Fibroblast of skin of left biceps (primary cell): ENCODE results near the gene NCOA7.
"Not testable (repeated sequence)": the region's sequence is repeated elsewhere in the genome, so short reads cannot be mapped to it uniquely, and the experiment has no call there.

ENCODE experiments used
- DNase-seq, 2 experiments: peaks; one replicate each; pipeline ENCODE4 v3.0.0-alpha.2; 2013; ENCODE audit warnings: low read depth in 2 of 2

Gene NCOA7

DNA sequence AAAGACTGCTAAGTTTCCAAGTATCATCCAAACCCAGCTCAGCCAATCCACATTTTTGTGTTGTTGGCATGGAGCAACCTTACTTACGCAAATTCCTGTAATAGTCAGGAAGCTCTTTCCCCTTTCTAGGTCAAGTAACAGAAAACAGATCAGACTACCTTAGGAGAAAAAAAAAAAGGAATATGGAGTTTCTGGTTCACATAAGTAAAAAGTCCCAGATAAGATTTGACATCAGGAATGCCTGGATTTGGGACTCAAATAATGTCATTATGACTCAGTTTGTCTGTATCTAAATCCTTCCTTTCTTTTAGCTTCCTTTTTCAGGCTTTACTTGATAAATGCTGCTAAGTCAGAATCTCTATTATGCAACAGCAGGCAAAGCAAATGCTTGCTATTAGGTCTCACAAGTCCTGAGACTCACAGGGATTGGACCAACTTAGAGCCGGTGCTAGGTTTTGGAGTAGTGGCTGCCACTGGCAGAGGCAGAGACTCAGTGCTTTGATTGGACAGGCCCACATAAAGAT is 44.5 kb downstream of the NCOA7 start:
- DNase-seq = peak in 1 of 2 experiments; percentile 11

DNA sequence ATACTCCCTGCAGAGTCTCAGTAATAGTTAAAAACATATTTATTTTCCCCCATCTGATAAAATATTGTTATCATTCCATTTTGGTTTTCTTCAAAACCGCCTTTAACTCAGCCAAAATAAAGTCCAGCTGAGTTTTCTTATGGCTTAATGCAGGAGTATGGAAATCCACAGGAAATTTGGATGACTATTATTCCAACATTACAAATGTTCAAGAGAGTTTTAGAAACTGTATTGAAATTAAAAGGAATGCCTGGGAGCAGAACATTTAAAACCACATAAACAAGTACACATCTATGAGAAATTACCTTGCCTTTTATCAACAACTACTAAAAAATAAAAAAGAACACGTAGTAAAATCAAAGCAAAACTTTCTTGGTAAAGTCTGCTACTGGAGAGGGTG is 45.7 kb downstream of the NCOA7 start:
- no peak for DNase-seq

DNA sequence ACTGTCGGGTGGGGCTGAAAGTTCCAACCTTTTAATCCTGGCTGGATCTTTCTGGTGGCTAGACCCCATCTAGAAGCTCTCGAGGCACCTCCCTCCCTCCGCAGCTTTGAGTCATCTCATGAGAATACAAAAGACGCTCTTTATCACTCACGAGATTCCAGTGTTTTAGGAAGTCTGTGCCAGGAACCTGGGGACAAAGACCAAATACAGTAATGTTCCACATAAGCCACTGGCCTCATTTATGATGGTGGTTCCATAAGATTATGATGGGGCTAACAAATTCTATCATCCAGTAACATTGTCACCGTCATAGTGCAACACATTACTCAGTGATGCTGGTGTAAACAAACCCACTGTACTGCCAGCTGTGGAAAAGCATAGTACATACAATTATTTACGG is 48.7 kb downstream of the NCOA7 start:
- no peak for DNase-seq

DNA sequence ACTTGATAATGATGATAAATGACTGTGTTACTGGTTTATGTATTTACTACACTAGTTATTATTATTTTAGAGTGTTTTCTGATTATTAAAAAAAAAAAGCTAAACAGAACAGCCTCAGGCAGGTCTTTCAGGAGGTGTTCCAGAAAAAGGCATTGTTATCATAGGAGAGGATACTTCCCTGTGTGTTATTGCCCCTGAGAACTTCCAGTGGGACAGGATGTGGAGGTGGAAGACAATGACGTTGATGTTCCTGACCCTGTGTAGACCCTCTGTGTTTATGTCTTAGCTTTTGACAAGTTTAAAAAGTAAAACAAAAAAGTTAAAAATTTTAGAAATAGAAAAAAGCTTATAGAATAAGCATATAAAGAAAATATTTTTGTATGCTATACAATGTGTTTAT is 49.1 kb downstream of the NCOA7 start:
- no peak for DNase-seq

DNA sequence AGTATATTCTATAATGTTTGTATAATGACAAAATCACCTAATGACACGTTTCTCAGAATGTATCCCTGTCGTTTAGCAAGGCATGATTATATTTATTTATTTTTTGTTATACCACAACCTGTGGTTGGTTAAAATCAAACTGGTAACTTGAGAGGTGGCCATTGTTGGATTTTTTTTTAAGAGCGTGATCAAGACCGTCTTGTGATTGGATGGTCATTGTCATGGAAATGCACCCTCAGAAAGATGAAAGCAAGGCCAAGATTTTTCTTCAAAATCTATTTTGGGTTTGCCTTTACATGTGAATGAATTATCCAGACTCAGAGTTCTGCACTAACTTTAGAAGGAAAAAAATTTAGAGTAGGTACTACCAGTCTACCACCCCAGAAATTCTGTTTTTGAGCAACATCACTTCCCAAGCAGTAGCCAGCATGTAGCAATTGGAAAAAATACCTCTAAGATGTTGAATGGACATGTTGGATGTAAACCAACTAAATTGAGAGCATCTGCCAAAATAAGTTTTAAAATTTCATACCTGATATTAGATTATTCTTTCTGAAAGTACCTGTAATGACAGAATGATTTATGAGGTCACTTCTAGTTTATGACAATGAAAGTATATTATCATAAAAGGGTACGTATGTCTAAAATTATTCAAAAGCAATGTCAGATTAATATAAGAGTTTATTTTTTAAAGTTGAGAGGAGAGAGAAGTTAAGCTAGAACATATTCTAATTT is 50.8 kb downstream of the NCOA7 start:
- DNase-seq = no peak

DNA sequence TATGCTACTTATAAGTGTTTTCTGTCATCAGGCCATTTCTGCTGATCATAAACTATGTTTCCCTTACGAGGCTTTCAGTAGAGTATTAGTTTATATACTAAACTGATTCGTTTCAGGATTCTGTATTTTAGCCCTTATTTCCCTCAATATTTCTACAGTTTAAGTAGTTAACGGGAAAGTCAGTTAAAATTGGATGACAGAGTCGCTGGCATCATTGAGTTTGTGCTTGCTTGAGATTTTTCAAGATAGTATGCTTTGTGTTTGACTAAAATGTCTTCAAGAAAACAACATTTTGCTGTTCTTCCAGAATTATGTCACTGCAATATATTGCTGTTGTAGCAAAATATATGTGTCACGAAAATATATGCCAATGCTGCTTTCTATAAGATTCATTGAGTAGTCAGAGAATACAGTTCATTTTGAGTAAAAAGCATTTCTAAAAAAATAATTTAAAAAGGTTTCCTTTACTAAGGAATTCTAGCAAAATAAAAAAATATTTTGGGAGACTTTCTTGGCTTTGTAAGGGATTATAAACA is 51.4 kb downstream of the NCOA7 start:
- DNase-seq = no peak

DNA sequence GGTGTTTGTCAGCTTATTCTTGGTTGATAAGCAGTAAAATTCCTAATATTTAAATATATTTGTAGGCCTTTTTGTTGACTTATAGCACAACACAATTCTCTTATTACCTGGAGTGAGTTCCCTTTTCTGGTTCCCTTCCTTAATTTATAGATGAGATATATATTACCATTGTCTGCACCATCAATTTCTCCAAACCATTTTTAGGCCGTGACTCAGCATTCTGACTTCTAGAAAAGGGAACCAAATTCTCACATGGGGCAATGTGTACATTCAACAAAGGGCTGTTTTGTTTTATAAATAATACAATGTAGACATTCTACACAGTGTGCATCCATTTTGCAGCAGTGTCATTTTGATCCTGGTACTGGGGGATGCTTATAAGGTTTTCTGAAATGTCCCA is 52.8 kb downstream of the NCOA7 start:
- no peak for DNase-seq

DNA sequence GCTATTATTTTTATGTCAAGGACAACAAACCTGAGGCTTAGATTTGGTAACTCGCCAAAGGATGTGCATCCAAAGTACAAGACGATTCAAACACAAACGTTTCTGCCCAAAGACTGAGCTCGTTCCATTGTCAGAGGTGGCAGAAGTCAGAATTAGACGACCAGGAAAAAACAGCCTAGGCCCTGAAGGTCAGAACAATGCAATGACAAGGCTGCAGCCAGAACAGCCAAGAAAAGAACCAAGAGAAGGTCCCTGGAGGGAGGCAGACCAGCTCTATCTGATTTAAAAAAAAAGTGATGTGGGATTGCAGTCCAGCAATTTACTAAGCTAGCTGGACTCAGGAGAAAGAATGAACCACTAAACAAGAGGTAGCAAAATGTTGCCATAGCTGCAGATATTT is 54.2 kb downstream of the NCOA7 start:
- DNase-seq = no peak

DNA sequence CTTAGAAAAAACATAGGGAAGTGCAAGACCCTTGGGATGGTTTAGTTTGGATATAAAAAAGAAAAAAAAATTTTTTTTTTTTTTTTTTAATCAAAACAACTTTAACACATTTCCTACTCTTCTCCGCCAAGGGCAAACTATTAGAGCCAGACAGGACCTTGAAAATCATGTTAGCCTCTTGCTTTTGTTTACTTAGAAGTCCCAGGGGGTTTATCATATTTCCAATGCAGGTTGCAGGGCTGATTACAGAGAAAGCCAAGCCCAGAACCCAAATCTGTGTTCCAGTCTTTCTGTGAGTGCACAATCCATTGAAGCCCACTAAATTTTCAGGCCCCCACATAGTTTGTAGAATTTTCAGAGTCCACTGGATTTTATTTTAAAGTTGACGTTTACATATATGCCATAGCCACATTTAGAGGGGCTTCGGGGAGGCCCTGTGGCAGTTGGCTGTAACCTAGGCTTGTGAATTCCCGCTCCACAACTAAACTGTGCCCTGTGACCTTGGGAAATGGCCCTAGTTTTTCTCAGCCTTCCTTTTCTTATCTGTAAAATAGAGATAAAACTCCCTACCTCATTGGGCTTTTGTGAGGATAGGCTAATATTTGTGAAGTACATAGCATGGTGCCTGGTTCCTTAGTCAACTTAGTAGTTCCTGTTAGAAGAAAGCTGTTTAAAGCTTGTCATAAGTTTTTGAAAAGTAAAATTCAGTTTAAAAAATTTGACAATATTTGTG is 55.7 kb downstream of the NCOA7 start:
- DNase-seq = no peak

DNA sequence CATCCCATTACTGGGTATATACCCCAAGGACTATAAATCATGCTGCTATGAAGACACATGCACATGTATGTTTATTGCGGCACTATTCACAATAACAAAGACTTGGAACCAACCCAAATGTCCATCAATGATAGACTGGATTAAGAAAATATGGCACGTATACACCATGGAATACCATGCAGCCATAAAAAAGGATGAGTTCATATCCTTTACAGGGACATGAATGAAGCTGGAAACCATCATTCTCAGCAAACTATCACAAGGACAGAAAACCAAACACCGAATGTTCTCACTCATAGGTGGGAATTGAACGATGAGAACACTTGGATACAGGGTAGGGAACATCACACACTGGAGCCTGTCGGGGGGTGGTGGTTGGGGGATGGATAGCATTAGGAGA is 57.5 kb downstream of the NCOA7 start:
- not testable (repeated sequence) for DNase-seq

DNA sequence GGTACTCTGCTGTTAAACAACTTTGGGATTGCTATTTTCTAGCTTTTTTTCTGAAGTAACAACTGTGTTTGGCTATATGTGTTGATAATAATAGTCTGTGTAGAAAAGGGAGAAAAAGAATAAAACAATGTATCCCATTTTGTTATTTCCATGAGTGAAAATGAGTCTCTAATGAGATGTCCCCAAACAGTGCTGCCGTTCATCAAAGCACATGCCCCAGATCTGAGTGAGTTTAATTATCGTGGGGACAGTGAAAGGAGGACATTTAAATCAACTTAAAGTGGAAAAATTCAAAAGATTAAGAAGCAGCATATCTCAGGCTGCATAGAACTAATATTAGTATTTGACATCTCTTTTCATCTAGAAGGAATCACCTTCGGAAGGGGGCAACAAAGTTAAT is 59.6 kb downstream of the NCOA7 start:
- no peak for DNase-seq

DNA sequence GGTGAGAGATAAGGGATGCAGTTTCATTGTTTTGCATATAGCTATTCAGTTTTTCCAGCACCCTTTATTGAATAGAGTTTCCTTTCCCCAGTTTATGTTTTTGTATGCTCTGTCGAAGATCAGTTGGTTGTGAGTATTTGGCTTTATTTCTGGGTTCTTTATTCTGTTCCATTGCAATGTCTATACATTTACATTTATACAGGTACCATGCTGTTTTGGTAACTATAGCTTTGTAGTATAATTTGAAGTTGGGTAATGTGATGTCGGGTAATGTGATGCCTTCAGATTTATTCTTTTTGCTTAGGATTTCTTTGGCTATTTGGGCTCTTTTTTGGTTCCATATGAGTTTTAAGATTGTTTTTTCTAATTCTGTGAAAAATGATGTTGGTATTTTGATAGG is 61.8 kb downstream of the NCOA7 start:
- DNase-seq = no peak

DNA sequence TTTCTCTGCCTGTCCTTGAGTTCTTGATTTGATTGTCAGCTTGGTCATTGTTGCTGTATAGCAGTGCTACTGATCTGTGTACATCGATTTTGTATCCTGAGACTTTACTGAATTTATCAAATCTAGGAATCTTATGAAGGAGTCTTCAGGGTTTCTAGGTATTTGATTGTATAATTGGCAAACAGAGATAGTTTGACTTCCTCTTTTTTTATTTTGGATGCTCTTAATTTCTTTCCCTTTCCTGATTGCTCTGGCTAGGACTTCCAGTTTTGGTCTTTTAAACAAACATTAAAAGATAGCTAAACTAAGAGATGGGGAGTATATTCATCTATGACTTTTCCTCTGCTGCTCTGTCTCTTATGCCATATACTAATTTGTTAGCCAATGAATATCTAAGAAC is 62.4 kb downstream of the NCOA7 start:
- DNase-seq = no peak

DNA sequence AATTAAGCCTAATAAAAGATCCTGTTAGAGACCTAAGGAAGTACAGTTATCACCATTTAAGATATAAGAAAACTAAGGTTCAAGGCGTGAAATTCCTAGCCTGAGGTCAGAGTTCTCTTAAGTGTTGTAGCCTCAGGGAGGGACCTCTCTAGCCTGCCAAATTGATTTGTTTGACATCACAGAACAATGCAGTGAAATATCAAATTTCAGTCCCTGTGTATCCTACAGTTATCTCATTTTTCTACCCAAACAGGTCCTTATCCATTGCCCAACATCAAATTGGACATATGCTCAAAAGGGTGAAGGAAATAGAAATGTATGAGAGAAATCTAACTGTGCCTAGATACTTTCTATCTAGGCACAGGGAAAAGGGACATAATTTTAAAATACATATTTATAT is 63.0 kb downstream of the NCOA7 start:
- no peak for DNase-seq

DNA sequence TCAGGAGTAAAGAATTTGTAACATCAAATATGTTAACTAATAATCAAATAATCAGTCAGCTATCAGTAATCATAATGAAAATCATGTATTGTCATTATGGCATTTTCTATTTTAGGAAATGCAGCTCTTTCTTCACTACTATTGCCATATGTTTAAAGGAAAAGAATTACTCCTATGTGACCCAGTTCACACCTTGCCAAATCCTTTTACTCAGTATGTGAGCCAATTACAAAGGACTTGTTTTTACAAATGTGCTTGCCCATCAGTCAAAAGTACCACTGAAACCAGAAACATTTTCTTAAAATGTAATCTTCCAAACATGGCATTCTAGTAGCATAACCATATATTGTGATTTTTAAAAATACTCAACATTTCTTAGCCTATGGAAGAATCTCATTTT is 63.6 kb downstream of the NCOA7 start:
- DNase-seq = no peak

DNA sequence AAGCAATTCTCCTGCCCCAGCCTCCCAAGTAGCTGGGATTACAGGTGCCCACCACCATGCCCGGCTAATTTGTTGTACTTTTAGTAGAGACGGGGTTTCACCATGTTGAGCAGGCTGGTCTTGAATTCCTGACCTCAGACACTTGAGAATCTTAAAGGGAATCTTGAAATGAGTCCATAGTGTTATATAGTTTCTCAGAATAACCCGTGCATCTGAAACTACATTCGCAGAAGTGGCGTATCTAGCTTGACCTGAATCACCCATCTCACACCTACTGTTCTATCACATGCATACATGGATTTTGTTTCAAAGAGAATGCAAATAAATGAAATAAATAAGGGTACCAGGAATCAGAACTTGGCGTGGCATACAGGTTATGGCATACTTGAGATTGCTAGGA is 65.0 kb downstream of the NCOA7 start:
- DNase-seq = no peak

DNA sequence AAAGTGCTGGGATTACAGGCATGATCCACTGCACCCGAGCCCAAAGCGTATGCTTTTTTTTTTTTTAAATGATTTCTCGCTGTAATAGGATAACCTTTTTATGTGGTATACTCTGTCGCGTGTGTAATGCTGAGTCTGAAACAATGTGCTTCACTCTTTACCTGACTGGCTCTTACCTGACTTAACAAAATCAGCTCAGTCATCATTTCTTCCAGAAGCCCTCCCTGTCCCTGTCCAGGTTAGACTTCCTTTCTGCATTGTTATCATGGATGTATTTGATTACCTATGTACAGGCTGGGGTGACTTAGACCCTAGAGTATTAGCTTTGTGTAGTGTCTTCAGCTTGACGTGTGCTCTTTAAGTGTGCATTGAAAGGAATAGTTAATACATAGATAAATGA is 67.1 kb downstream of the NCOA7 start:
- DNase-seq = no peak

DNA sequence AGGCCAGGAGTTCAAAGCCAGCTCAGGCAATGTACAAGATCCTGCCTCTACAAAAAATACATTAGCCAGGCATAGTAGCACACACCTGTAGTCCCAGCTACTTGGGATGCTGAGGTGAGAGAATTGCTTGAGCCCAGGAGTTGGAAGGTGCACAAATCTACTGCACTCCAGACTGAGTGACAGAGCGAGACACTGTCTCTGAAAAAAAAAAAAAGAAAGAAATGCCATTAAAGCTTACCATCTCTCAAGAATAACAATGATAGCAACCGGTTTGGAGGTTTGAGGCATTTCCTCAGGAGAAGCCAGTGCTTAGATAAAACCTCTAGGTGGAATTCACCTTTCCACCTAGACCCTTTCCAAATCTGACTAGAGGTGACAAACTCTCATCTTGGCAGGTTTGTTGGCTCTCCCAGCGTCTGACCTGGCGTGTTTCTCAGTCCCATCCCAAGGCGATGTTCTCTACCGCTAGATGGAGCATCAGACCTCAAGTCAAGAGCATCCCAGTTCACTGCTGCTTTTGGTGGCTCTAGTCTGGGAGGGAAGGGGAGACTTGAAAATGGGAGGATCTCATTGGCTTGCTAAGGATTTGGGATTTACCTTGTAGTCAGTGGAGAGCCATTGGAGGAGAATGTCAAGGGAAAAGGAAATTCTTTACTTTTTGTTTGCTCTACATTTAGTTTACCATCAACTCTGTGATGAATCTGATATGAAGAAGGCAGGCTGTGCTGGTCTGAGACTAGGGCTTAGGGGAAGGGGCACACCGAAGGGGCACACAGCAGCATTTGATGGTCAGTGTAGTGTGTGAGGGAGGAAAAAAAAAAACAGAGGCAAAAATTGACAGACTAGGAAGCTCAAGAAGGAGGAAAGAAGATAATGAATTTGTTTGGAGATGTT is 67.9 kb downstream of the NCOA7 start:
- DNase-seq = peak; percentile 18 to 19

DNA sequence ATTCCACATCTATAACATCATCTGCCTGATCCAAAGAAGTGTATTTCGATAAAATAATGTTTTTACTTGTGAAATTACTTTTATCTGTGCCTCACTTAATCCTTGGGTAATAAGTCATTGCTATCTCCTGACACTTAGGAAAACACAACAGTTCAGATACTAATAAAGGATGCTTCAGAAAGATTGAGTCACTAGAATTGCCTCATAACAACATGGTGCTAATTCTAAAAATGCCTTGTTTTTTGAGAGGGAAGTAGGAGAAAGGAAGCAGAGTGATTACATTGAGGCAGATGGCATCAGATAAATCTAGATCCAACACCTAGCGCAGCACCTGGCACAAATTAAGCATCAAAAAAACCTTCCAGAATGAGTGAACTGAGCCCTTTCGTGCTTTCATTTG is 69.0 kb downstream of the NCOA7 start:
- no peak for DNase-seq

DNA sequence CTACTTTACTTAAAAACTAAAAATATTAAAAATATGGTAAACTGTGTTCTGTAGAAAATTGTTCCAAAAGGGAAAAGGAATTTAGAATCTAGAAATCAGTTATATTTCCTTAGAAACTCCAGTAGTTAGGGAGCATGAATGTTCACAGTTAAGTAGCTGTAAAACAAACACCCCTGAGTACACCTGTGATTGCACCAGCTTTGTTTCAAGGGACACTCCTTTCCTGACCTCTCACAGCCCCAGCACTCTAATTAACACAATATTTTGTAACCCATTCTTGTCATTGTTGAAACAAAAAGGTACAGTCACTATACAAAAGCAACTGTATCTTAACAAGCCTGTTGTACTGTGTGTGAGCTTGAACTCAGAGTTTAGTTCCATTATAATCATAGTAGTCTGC is 72.3 kb downstream of the NCOA7 start:
- no peak for DNase-seq

DNA sequence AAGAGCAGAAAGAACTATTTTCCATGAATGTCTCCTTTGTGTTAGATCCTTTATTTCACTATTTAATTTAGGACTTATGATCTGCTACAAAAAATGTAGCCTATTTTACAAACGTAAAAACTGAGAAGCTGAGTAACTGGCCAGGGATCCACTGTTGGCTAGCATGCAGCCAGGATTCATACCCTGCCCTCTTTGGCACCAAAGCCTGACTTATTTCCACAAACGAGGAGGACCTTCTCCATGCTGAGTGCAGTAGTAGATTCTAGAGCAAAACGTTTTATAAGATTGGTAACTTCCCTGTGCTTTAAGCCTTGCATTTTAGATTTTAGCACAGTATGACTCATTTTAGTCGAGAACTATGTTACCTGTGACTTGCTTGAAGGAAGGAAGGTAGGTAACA is 74.3 kb downstream of the NCOA7 start:
- no peak for DNase-seq

DNA sequence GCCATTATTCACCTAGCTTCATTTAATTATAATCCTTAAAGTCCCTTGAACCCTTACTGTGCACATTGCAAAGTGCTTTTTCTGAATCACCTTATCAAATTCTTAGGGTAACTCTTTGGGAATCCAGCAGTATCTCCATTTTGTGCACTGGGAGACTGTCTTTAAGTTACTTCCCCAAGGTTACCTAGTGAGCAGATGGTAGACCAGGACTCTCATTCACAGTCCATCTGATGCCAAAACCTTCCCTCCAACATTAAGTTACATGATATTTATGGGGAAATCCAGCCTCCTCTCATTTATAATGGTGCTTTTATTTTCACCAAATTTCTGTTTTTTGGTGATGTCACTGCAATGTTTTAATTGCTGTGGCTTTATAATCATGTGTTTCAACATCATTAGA is 75.7 kb downstream of the NCOA7 start:
- no peak for DNase-seq
